HepG2 (cell line): Measurements from ENCODE around the gene DSCAM.
"Not testable (repeated sequence)": the region's sequence is repeated elsewhere in the genome, so short reads cannot be mapped to it uniquely, and the experiment has no call there.

Source experiments
- CREB1 ChIP-seq, 2 experiments: fragments of 450-650 bp in 1 of 2; IDR thresholded peaks; 2 replicates each; pipeline ENCODE4 v1.6.1; 2016 to 2017; ENCODE audit warnings: control low read depth in 1 of 2, mild to moderate bottlenecking in 1 of 2, missing compliant biosample characterization in 1 of 2, missing genetic modification characterization in 1 of 2
- FOXA1 ChIP-seq, 2 experiments: fragments of 450-650 bp in 1 of 2; sonication (generic) in 1 of 2; formaldehyde crosslinking in 1 of 2; IDR thresholded peaks; 2 replicates each; pipeline versions ENCODE4 v1.4.0 to v1.6.1; 2016 to 2020; ENCODE audit warnings: missing genetic modification reagents in 1 of 2
- HNRNPUL1 ChIP-seq: fragments of 200-400 bp; formaldehyde crosslinking; IDR thresholded peaks from 2 replicates; pipeline ENCODE4 v1.6.1; 2017; ENCODE audit warnings: low read depth, mild to moderate bottlenecking, low read length, moderate library complexity
- ISL2 ChIP-seq: sonication (generic); formaldehyde crosslinking; IDR thresholded peaks from 2 replicates; pipeline ENCODE4 v1.5.0; 2020; ENCODE audit warnings: missing genetic modification reagents
- MBNL3 ChIP-seq: fragments of 250-450 bp; sonication (Bioruptor Pico); conservative IDR thresholded peaks from 2 replicates; pipeline ENCODE4 v1.8.0; 2022; ENCODE audit warnings: mild to moderate bottlenecking, inconsistent platforms
- MTA3 ChIP-seq: sonication (generic); formaldehyde crosslinking; IDR thresholded peaks from 2 replicates; pipeline ENCODE4 v1.4.0; 2020; ENCODE audit warnings: missing genetic modification reagents
- MTF2 ChIP-seq: sonication (generic); formaldehyde crosslinking; IDR thresholded peaks from 2 replicates; pipeline ENCODE4 v1.5.0; 2020; ENCODE audit warnings: missing genetic modification reagents, borderline replicate concordance
- MYC ChIP-seq: sonication (generic); formaldehyde crosslinking; IDR thresholded peaks from 2 replicates; pipeline ENCODE4 v1.9.0; 2021; ENCODE audit warnings: missing genetic modification reagents, borderline replicate concordance
- NFE2L2 ChIP-seq: fragments of 150-350 bp; IDR thresholded peaks from 2 replicates; pipeline ENCODE4 v1.6.1; 2014; ENCODE audit warnings: low read length
- POLR2A ChIP-seq, 2 experiments: IDR thresholded peaks; 2 replicates each; pipeline ENCODE4 v1.6.1; 2011; ENCODE audit warnings: low read depth in 2 of 2, low read length in 2 of 2, mild to moderate bottlenecking in 1 of 2, moderate library complexity in 1 of 2; ENCODE audit not compliant: insufficient read depth in 1 of 2
- SIN3A ChIP-seq: IDR thresholded peaks from 2 replicates; pipeline ENCODE4 v1.6.1; 2011; ENCODE audit warnings: low read depth, mild to moderate bottlenecking, control low read depth, low read length, borderline replicate concordance
- SP1 ChIP-seq, 2 experiments: fragments of 450-650 bp in 1 of 2; sonication (generic) in 1 of 2; formaldehyde crosslinking in 1 of 2; IDR thresholded peaks; 2 replicates each; pipeline versions ENCODE4 v1.4.0 to v1.6.1; 2016 to 2020; ENCODE audit warnings: missing genetic modification reagents in 1 of 2
- SRSF1 ChIP-seq: fragments of 200-400 bp; formaldehyde crosslinking; optimal IDR thresholded peaks from 2 replicates; pipeline ENCODE3; 2017; ENCODE audit warnings: mild to moderate bottlenecking, low read depth, low read length, moderate library complexity
- ZFP37 ChIP-seq: sonication (generic); formaldehyde crosslinking; IDR thresholded peaks from 2 replicates; pipeline ENCODE4 v1.4.0; 2020; ENCODE audit warnings: missing genetic modification reagents, borderline replicate concordance

DNA sequence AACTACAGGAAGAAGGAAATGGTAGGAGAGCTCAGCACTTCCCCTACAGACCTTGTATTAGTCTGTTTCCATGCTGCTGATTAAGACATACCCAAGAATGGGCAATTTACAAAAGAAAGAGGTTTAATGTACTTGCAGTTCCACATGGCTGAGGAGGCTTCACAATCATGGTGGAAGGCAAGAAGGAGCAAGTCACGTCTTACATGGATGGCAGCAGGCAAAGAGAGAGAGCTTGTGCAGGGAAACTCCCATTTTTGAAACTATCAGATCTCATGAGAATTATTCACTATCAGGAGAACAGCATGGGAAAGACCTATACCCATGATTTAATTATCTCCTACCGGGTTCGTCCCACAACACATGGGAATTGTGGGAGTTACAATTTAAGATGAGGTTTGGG, 48.7 kb upstream of the DSCAM start:
- not testable (repeated sequence) for TF ChIP-seq ISL2 (CRISPR knock-in tag); MTF2; SP1 (IDR thresholded peaks at IDR 0.05); SP1 (CRISPR knock-in tag; IDR thresholded peaks at IDR 0.05); HNRNPUL1; CREB1 (IDR thresholded peaks at IDR 0.05); CREB1 (CRISPR knock-in tag; IDR thresholded peaks at IDR 0.05); ZFP37 (CRISPR knock-in tag); NFE2L2; MBNL3; MYC (CRISPR knock-in tag); SIN3A; SRSF1; FOXA1 (IDR thresholded peaks at IDR 0.05); FOXA1 (CRISPR knock-in tag; IDR thresholded peaks at IDR 0.05); MTA3; POLR2A (IDR thresholded peaks at IDR 0.05; ENCODE audit: insufficient read depth in 1 of 2, low read depth in 2 of 2, low read length in 2 of 2)
